Activated T-helper 2 cell treated with anti-CD3 and anti-CD28 coated beads, Interferon-gamma antibody, Interleukin-2, Interleukin-4, amounts not matched to agents 10 μg/mL and 5 μg/mL and 100 μg/mL, durations not matched to agents 14 hours and 24 hours and 36 hours (primary cell): ENCODE data around the gene ECSIT. TPM values are rescaled to one million over a fixed set of nuclear protein-coding genes. Genes with fewer than 3 reads are reported as not detected.
A peak's percentile ranks its signal among the peaks of the same experiment; 100 is the strongest.

Source experiments
- DNase-seq: peaks from one replicate; pipeline ENCODE4 v3.0.0; 2021; ENCODE audit warnings: low spot score
- H3K27ac Mint-ChIP-seq: one replicate; pipeline ENCODE4 v1.8.0; 2021; ENCODE audit warnings: mixed read lengths
- H3K27me3 Mint-ChIP-seq: one replicate; pipeline ENCODE4 v1.8.0; 2021; ENCODE audit warnings: low read depth, mixed read lengths
- H3K36me3 Mint-ChIP-seq: one replicate; pipeline ENCODE4 v1.8.0; 2021; ENCODE audit warnings: low read depth, mixed read lengths
- H3K4me1 Mint-ChIP-seq: one replicate; pipeline ENCODE4 v1.8.0; 2021; ENCODE audit warnings: low read depth, mixed read lengths
- H3K4me3 Mint-ChIP-seq: one replicate; pipeline ENCODE4 v1.8.0; 2021; ENCODE audit warnings: low read depth, mild to moderate bottlenecking, moderate library complexity, mixed read lengths
- H3K9me3 Mint-ChIP-seq: one replicate; pipeline ENCODE4 v1.8.0; 2021; ENCODE audit warnings: mixed read lengths
- intact Hi-C: fragments of 100-400 bp; cut with micrococcal nuclease; formaldehyde crosslinking; loops from one replicate; pipeline ENCODE4 v1.15.1; 2023
- total RNA-seq: library from RNA; stranded (reverse); gene quantifications from 2 replicates; pipeline ENCODE4 v1.2.3, GENCODE V29; 2022

ECSIT gene
- total RNA-seq, 1 donor from 2014 or later: 42.7 TPM

DNA sequence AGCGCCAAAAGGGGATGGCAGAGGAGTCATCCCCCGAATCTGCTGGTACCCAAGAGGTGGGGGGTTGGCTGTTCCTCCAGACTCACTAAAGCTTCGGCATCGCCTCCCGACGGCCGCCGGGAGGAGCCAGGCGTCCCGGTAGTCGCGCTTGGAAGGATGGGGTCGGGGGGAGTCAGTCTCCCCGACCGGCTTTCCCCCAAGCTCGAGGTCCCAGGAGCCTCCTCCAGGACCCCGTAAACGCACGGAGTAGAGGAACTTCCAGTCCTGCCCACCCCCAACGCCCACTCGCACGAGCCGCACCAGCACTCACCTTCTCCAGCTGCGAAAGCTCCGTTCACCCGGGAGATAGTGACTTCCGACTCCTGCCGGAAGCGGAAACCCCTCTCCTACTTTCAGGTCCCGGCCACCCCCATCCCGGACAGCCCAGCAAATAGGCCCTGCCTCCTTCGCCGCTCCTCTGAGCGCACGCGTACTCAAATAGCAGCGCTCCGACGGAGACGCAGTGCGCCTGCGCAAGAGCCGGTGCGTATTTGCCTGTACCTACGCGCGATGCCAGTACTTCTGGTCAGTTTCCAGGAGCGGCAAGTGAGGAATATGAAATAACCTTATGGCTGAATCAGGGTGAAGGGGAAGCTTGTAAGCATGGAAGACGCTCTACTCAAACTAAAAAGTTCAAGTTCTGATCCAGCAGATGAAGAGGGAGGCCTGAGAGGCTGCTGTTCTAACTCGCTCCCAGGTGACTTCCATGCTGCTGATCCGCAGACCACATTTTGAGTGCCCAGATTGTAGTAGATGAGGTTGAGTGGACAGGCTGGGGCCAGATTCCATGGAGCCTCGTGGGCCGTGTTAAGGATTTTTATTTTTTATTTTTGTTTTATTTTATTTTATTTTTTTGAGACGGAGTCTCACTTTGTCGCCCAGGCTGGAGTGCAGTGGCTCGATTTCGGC lies 30.2 kb upstream of the ECSIT start, which contains the start of gene ELOF1:
Gene ELOF1, minus strand, starts transcription at position 350 of the 948 bp plus-strand sequence. CDS start 4,883 bp downstream, outside the sequence.
- intact Hi-C loops: loop anchor here (1.0 kb wide), 1 partner anchor 38 kb away; the partner anchor contains the start of gene ZNF627
- peak; percentile 96 for DNase-seq
- Mint-ChIP-seq H3K27ac (peak within 1 kb of the TSS; percentile 89), H3K4me3 (peak within 1 kb of the TSS; percentile 86), H3K4me1 (peaks cover 38% of the 10 kb centered on the region), H3K9me3 (no peaks in the 10 kb centered on the region), H3K27me3 (no peaks in the 10 kb centered on the region), H3K36me3 (peaks cover 15% of the 10 kb centered on the region)

- Mint-ChIP-seq H3K4me3 (peak overlapping the region; percentile 86), H3K4me1 (peaks cover 32% of the 10 kb centered on the region), H3K27ac (peak overlapping the region; percentile 15), H3K9me3 (no peaks in the 10 kb centered on the region), H3K36me3 (peaks cover 28% of the 10 kb centered on the region), H3K27me3 (no peaks in the 10 kb centered on the region)
- DNase-seq: no peak
- intact Hi-C loops: no loop called here
These were observed 27.9 kb upstream of the ECSIT start for GRCh38 chr19:11556634-11557420.

GRCh38 chr19:11555246-11555645 lies 26.3 kb upstream of the ECSIT start:
- intact Hi-C loops: no loop called here
- no peak for DNase-seq
- Mint-ChIP-seq H3K27ac (no peak overlapping the region), H3K9me3 (no peaks in the 10 kb centered on the region), H3K4me3 (peak overlapping the region; percentile 3), H3K36me3 (peaks cover 28% of the 10 kb centered on the region), H3K4me1 (peaks cover 23% of the 10 kb centered on the region), H3K27me3 (no peaks in the 10 kb centered on the region)

GRCh38 chr19:11554160-11554559 lies 25.2 kb upstream of the ECSIT start:
- DNase-seq: no peak
- Mint-ChIP-seq H3K4me1 (peaks cover 20% of the 10 kb centered on the region), H3K27me3 (no peaks in the 10 kb centered on the region), H3K27ac (no peak overlapping the region), H3K9me3 (no peaks in the 10 kb centered on the region), H3K36me3 (peaks cover 28% of the 10 kb centered on the region), H3K4me3 (no peak overlapping the region)
- intact Hi-C loops: no loop called here

GRCh38 chr19:11552666-11553372 lies 23.9 kb upstream of the ECSIT start:
- H3K4me3 Mint-ChIP-seq: no peak overlapping the region
- intact Hi-C loops: no loop called here
- no peaks in the 10 kb centered on the region for H3K9me3 Mint-ChIP-seq
- peaks cover 25% of the 10 kb centered on the region for H3K36me3 Mint-ChIP-seq
- H3K27me3 Mint-ChIP-seq: no peaks in the 10 kb centered on the region
- peaks cover 14% of the 10 kb centered on the region for H3K4me1 Mint-ChIP-seq
- no peak overlapping the region for H3K27ac Mint-ChIP-seq
- DNase-seq: no peak

GRCh38 chr19:11551603-11552235 lies 22.8 kb upstream of the ECSIT start:
- Mint-ChIP-seq H3K4me1 (peaks cover 9% of the 10 kb centered on the region), H3K4me3 (no peak overlapping the region), H3K27ac (no peak overlapping the region), H3K9me3 (no peaks in the 10 kb centered on the region), H3K27me3 (no peaks in the 10 kb centered on the region), H3K36me3 (peaks cover 21% of the 10 kb centered on the region)
- no peak for DNase-seq
- intact Hi-C loops: no loop called here

GRCh38 chr19:11550265-11550664 lies 21.3 kb upstream of the ECSIT start:
- intact Hi-C loops: no loop called here
- Mint-ChIP-seq H3K4me1 (peaks cover 2% of the 10 kb centered on the region), H3K9me3 (no peaks in the 10 kb centered on the region), H3K27ac (no peak overlapping the region), H3K36me3 (peaks cover 14% of the 10 kb centered on the region), H3K4me3 (no peak overlapping the region), H3K27me3 (no peaks in the 10 kb centered on the region)
- DNase-seq: no peak

DNA sequence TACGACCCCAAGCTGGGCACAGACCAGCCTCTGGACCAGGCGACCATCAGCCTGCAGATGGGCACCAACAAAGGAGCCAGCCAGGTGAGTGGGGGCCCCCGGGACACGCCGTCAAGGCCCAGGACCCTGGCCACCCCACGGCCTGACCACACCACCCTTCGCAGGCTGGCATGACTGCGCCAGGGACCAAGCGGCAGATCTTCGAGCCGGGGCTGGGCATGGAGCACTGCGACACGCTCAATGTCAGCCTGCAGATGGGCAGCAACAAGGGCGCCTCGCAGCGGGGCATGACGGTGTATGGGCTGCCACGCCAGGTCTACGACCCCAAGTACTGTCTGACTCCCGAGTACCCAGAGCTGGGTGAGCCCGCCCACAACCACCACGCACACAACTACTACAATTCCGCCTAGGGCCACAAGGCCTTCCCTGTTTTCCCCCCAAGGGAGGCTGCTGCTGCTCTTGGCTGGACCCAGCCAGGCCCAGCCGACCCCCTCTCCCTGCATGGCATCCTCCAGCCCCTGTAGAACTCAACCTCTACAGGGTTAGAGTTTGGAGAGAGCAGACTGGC lies 20.5 kb upstream of the ECSIT start:
- Mint-ChIP-seq H3K36me3 (peaks cover 14% of the 10 kb centered on the region), H3K27me3 (no peaks in the 10 kb centered on the region), H3K4me3 (no peak overlapping the region), H3K9me3 (no peaks in the 10 kb centered on the region), H3K27ac (no peak overlapping the region), H3K4me1 (peaks cover 2% of the 10 kb centered on the region)
- no peak for DNase-seq
- intact Hi-C loops: no loop called here

DNA sequence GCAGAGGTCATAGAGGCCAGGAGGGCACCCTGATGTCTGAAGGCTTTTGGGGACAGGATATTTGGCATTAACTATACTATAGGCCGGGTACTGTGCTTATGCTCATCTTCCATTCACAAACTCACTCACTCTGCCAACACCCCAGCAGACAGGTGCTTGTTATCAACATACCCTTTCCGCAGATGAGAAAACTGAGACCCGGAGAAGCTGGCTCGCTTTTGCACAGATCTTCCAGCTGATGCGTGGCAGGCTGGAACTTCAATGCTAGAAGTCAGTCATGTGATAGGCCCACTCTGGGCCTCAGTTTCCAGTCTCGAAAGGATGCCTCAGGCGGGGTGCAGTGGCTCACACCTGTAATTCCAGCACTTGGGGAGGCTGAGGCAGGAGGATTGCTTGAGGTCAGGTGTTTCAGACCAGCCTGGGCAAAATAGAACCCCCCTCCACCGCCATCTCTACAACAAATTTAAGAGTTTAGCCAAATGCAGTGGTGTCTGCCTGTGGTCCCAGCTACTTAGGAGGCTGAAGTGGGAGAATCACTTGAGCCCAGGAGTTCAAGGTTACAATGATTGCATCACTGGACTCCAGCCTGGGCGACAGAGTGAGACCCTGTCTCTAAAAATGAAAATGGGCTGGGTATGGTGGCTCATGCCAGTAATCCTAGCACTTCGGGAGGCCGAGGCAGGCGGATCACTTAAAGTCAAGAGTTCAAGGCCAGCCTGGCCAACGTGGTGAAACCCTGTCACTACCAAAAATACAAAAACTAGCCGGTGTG lies 19.2 kb upstream of the ECSIT start:
- Mint-ChIP-seq H3K36me3 (peaks cover 5% of the 10 kb centered on the region), H3K4me1 (no peaks in the 10 kb centered on the region), H3K4me3 (no peak overlapping the region), H3K9me3 (no peaks in the 10 kb centered on the region), H3K27me3 (no peaks in the 10 kb centered on the region), H3K27ac (no peak overlapping the region)
- intact Hi-C loops: no loop called here
- DNase-seq: no peak

- H3K4me3 Mint-ChIP-seq: no peak overlapping the region
- peaks cover 18% of the 10 kb centered on the region for H3K27me3 Mint-ChIP-seq
- intact Hi-C loops: no loop called here
- H3K27ac Mint-ChIP-seq: no peak overlapping the region
- H3K36me3 Mint-ChIP-seq: no peaks in the 10 kb centered on the region
- DNase-seq: no peak
- no peaks in the 10 kb centered on the region for H3K9me3 Mint-ChIP-seq
- peaks cover 3% of the 10 kb centered on the region for H3K4me1 Mint-ChIP-seq
These were observed 12.3 kb upstream of the ECSIT start for GRCh38 chr19:11541238-11541637.

DNA sequence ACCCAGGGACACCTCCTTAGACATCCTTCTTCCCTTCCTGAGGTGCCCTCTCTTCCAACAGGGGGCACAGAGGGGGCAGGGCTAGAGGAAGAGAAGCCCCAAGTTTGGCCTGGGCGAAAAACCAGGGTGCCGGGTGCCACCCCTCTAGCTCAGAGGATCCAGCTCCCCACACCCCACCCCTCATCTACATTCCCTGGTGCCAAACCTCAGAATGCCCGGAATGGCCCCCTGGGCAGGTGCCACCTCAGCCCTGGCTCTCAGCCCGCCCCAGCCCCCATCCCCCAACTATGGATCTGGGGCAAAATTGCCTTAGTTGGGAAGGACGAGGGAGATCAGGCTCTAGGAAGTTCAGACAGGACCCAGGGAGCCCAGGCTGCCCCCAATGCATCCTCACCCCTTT lies 11.7 kb upstream of the ECSIT start:
- H3K27me3 Mint-ChIP-seq: peaks cover 18% of the 10 kb centered on the region
- peaks cover 4% of the 10 kb centered on the region for H3K4me1 Mint-ChIP-seq
- intact Hi-C loops: no loop called here

More for the DNA sequence above, 11.7 kb upstream of the ECSIT start:
- Mint-ChIP-seq H3K9me3 (no peaks in the 10 kb centered on the region), H3K27ac (no peak overlapping the region), H3K4me3 (no peak overlapping the region), H3K36me3 (no peaks in the 10 kb centered on the region)
- DNase-seq: no peak
